ENCODE data around the gene DROSHA.

DROSHA gene

DNA sequence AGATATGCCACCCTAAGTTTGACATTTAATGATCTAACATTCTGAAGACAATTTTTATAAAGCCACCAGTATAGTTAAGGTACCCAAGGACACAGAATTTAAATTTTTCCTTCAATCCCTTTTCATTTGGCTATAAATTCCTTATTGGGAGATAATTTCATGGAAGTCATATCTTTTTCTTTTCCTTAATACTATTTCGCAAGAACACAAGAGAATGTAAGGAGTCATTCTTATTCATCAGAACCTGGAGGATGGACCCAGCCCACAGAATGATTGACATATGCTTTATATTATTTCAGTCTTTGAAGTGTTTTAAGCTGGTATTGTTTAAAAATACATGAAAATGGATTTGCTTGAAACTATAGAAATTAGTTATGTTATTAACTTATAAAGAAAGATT is 79.6 kb downstream of the DROSHA start:
- DNase-seq (ENCODE audit: low read depth, low spot score), result no peak
- no peak overlapping the region for H3K27ac ChIP-seq (ENCODE audit: low read length)
- H3K36me3 ChIP-seq (ENCODE audit: control insufficient read depth, insufficient read depth, low read length), result peaks cover 3% of the 10 kb centered on the region; the same call in 1 of the 2 replicates
- no peak overlapping the region for H3K4me3 ChIP-seq (ENCODE audit: low read length)
- no CpG with 5 or more reads among the region's 1 CpG for WGBS (ENCODE audit: insufficient coverage, insufficient read length)
- H3K4me1 ChIP-seq (ENCODE audit: control insufficient read depth, insufficient read depth, low read length), result peaks cover 2% of the 10 kb centered on the region; the same call in 1 of the 2 replicates
- no peaks in the 10 kb centered on the region for H3K9me3 ChIP-seq (ENCODE audit: control insufficient read depth, insufficient read depth, low read length)
- H3K27me3 ChIP-seq (ENCODE audit: control insufficient read depth, insufficient read depth, low read length), result no peaks in the 10 kb centered on the region

DNA sequence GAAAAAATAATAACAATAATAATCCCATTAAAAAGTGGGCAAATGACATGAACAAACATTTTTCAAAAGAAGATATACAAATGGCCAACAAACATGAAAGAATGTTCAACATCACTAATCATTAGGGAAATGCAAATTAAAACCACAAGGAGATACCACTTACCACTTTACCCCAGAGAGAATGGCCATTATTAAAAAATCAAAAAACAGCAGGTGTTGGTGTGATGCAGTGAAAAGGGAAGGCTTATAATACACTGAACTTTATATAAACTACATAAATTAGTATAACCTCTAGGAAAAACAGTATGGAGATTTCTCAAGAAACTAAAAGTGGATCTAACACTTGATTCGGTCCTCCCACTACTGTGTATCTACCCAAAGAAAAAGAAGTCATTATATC is 81.9 kb downstream of the DROSHA start:
- Histone ChIP-seq H3K27me3 (ENCODE audit: control insufficient read depth, insufficient read depth, low read length) (no peaks in the 10 kb centered on the region), H3K4me3 (ENCODE audit: low read length) (no peak overlapping the region), H3K4me1 (ENCODE audit: control insufficient read depth, insufficient read depth, low read length) (peaks cover 2% of the 10 kb centered on the region; the same call in 1 of the 2 replicates), H3K9me3 (ENCODE audit: control insufficient read depth, insufficient read depth, low read length) (no peaks in the 10 kb centered on the region), H3K36me3 (ENCODE audit: control insufficient read depth, insufficient read depth, low read length) (no peaks in the 10 kb centered on the region; the same call in 1 of the 2 replicates), H3K27ac (ENCODE audit: low read length) (no peak overlapping the region)
- WGBS (ENCODE audit: insufficient coverage, insufficient read length), result no CpG with 5 or more reads among the region's 1 CpG
- DNase-seq (ENCODE audit: low read depth, low spot score), result no peak

DNA sequence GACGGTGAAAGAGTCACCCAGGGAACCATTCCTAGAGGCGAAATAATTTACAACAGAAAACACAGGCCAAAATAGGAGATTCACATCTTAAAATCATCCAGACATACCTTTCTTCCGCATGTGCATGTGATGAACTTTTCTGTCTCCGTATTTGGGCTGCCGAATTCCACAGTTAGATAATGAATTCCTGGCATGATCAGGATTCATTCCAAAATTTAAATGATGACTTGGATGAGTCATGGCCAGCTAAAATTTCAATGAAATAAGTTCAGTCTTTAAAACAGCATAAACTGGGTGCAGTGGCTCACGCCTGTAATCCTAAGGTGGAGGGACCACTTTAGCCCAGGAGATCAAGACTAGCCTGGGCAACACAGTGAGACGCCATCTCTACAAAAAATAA is 82.7 kb downstream of the DROSHA start:
- no peaks in the 10 kb centered on the region; the same call in 1 of the 2 replicates for H3K36me3 ChIP-seq (ENCODE audit: control insufficient read depth, insufficient read depth, low read length)
- DNase-seq (ENCODE audit: low read depth, low spot score), result no peak
- no peak overlapping the region for H3K4me3 ChIP-seq (ENCODE audit: low read length)
- WGBS (ENCODE audit: insufficient coverage, insufficient read length), result no CpG with 5 or more reads among the region's 7 CpGs
- H3K27ac ChIP-seq (ENCODE audit: low read length), result no peak overlapping the region
- H3K9me3 ChIP-seq (ENCODE audit: control insufficient read depth, insufficient read depth, low read length), result no peaks in the 10 kb centered on the region
- H3K4me1 ChIP-seq (ENCODE audit: control insufficient read depth, insufficient read depth, low read length), result peaks cover 2% of the 10 kb centered on the region; the same call in 1 of the 2 replicates
- no peaks in the 10 kb centered on the region for H3K27me3 ChIP-seq (ENCODE audit: control insufficient read depth, insufficient read depth, low read length)

DNA sequence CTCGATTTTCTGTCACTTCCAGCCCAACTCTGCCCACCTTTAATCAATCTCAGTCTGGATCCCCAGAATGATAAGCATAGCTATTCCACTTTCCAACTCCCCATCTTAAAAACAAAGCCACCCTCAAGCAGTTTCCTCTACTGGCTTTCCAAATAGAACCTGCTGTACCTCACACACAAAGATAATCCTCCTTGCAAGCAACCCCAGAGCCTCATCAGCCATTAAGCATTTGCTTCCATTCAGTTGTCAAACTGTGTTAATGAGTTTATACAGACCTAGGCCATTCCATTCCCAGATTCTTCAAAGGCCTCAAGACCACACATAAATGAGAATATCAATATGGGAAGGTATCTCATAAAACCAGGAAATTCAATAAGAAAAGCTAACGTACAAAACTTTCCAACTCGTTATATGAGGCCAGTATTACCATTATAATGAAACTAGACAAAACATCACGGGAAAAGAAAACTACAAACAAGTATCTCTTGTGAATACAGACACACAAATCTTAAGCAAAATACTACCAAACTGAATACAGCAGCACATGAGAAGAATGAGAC is 86.8 kb downstream of the DROSHA start:
- Histone ChIP-seq H3K4me3 (ENCODE audit: low read length) (no peak overlapping the region), H3K9me3 (ENCODE audit: control insufficient read depth, insufficient read depth, low read length) (no peaks in the 10 kb centered on the region), H3K27ac (ENCODE audit: low read length) (no peak overlapping the region), H3K27me3 (ENCODE audit: control insufficient read depth, insufficient read depth, low read length) (no peaks in the 10 kb centered on the region), H3K4me1 (ENCODE audit: control insufficient read depth, insufficient read depth, low read length) (peaks cover 2% of the 10 kb centered on the region; the same call in 1 of the 2 replicates), H3K36me3 (ENCODE audit: control insufficient read depth, insufficient read depth, low read length) (no peaks in the 10 kb centered on the region; the same call in 1 of the 2 replicates)
- no CpG with 5 or more reads among the region's 4 CpGs for WGBS (ENCODE audit: insufficient coverage, insufficient read length)
- DNase-seq (ENCODE audit: low read depth, low spot score), result no peak

DNA sequence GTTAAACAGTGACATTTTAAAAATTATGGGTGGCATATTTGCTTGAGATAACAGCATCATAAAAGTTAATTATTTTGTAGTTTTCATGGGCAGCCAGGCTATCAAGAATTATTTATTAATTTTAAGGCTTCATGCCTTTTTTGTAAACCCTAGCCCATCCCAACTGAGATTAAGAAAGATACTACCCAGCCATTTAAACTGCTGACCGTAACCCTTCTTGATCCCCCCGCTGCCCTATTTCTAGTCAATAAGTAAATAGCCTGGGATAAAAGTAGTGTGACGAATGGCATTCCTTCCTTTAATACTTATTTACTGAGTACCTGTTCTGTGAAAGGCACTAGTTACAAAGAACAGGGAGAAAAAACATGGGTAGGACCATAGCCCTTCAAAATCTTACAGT is 88.3 kb downstream of the DROSHA start:
- Histone ChIP-seq H3K4me3 (ENCODE audit: low read length) (no peak overlapping the region), H3K36me3 (ENCODE audit: control insufficient read depth, insufficient read depth, low read length) (no peaks in the 10 kb centered on the region; the same call in 1 of the 2 replicates), H3K27me3 (ENCODE audit: control insufficient read depth, insufficient read depth, low read length) (no peaks in the 10 kb centered on the region), H3K27ac (ENCODE audit: low read length) (no peak overlapping the region), H3K4me1 (ENCODE audit: control insufficient read depth, insufficient read depth, low read length) (peaks cover 2% of the 10 kb centered on the region; the same call in 1 of the 2 replicates), H3K9me3 (ENCODE audit: control insufficient read depth, insufficient read depth, low read length) (no peaks in the 10 kb centered on the region)
- WGBS (ENCODE audit: insufficient coverage, insufficient read length), result no CpG with 5 or more reads among the region's 3 CpGs
- DNase-seq (ENCODE audit: low read depth, low spot score), result no peak

DNA sequence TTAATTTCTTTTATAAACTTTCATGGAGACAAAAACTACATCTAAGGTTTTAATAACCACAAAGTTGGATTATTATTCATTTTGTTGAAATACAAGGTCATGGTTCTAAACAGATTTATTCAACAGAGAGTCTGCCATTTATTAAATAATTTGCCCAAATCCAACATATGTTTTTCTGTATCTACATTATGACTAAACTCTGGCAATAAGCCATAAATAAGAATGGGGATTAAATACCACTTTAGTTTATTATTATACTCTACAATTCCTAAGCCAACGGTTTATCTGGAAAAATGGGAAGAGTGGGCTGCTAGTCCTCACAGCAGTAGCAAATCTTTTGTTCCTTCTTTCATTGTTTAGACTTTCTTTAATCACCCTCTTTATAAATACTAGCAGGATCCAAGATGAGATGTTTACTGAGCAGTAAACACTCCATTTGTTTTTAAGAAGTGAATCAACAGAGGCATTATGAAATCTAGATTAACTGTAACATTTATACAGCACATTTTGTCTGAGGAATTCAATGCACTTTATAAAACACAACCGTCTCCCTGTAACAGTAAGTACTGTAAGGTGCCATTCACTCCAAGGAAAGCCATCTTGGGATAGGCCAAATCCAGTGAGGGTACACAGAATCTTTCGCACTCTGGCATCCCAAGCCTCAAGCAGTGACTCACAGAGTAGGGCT is 89.7 kb downstream of the DROSHA start:
- Histone ChIP-seq H3K4me1 (ENCODE audit: control insufficient read depth, insufficient read depth, low read length) (peaks cover 2% of the 10 kb centered on the region; the same call in 1 of the 2 replicates), H3K36me3 (ENCODE audit: control insufficient read depth, insufficient read depth, low read length) (no peaks in the 10 kb centered on the region; the same call in 1 of the 2 replicates), H3K4me3 (ENCODE audit: low read length) (no peak overlapping the region), H3K27ac (ENCODE audit: low read length) (no peak overlapping the region), H3K9me3 (ENCODE audit: control insufficient read depth, insufficient read depth, low read length) (no peaks in the 10 kb centered on the region), H3K27me3 (ENCODE audit: control insufficient read depth, insufficient read depth, low read length) (no peaks in the 10 kb centered on the region)
- WGBS (ENCODE audit: insufficient coverage, insufficient read length), result no CpG with 5 or more reads among the region's 3 CpGs
- DNase-seq (ENCODE audit: low read depth, low spot score), result no peak

DNA sequence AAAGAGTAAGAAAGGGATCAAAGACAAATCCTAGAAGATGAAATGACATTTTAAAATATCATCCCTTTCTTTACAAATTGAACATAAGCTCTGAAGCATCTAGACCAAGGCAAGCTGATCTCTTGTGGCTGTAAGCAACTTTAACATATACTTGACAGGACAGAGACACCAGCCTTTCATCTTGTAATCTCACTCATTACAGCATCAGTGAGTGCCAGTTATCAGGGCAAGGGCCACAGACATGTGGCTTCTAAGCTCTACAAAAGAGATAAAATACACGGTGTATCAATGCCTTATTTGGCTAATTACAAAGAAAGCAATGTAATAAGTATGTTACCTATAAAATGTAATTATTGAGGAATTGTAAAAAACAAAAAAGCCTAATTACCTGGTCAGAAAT is 95.0 kb downstream of the DROSHA start:
- no peak overlapping the region for H3K4me3 ChIP-seq (ENCODE audit: low read length)

DNA sequence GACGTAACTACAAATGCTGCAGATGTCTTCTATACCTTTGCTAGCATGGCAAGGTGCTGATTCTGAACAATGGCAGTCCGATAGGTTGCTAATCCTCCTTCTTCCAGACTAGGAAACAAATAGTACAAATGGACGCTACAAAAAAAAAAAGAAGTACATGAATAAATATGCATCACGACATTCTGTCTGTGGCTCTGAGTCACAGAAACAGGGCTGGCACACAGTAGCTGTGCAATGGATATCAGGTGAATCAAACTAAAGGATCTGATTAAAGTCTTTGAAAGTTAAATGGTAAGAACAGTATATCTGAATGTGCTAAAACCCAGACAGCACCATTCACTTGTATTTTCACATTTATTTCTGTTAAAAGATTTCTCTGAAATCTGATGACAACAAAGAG is 96.2 kb downstream of the DROSHA start:
- no peak for DNase-seq (ENCODE audit: low read depth, low spot score)
- Histone ChIP-seq H3K9me3 (ENCODE audit: control insufficient read depth, insufficient read depth, low read length) (no peaks in the 10 kb centered on the region), H3K36me3 (ENCODE audit: control insufficient read depth, insufficient read depth, low read length) (peaks cover 4% of the 10 kb centered on the region; the same call in 1 of the 2 replicates), H3K4me3 (ENCODE audit: low read length) (no peak overlapping the region), H3K27ac (ENCODE audit: low read length) (no peak overlapping the region), H3K4me1 (ENCODE audit: control insufficient read depth, insufficient read depth, low read length) (no peaks in the 10 kb centered on the region), H3K27me3 (ENCODE audit: control insufficient read depth, insufficient read depth, low read length) (no peaks in the 10 kb centered on the region)
- no CpG with 5 or more reads among the region's 4 CpGs for WGBS (ENCODE audit: insufficient coverage, insufficient read length)

More for the DNA sequence above, 95.0 kb downstream of the DROSHA start:
- H3K27ac ChIP-seq (ENCODE audit: low read length), result no peak overlapping the region
- peaks cover 4% of the 10 kb centered on the region; the same call in 1 of the 2 replicates for H3K36me3 ChIP-seq (ENCODE audit: control insufficient read depth, insufficient read depth, low read length)
- no peak for DNase-seq (ENCODE audit: low read depth, low spot score)
- no peaks in the 10 kb centered on the region for H3K27me3 ChIP-seq (ENCODE audit: control insufficient read depth, insufficient read depth, low read length)
- H3K4me1 ChIP-seq (ENCODE audit: control insufficient read depth, insufficient read depth, low read length), result no peaks in the 10 kb centered on the region
- H3K9me3 ChIP-seq (ENCODE audit: control insufficient read depth, insufficient read depth, low read length), result no peaks in the 10 kb centered on the region
- no CpG with 5 or more reads among the region's 1 CpG for WGBS (ENCODE audit: insufficient coverage, insufficient read length)

DNA sequence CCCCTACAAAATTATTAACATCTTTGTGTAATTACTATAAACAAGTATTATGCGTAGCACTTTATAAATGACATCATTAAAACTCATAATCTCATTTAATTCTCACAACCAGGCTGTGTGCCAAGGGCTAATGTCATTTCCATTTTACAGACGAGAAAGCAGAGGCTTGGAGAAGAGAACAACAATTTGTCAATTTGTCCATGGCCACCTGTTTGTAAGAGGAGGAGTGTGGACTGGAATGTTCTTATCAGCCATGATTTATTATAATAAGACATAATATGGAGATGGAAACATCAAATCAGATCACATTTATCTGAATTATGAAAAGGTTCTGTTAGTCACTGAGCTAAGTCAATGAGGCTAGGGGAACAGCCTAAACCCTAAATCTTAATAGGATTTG is 97.0 kb downstream of the DROSHA start:
- Histone ChIP-seq H3K27me3 (ENCODE audit: control insufficient read depth, insufficient read depth, low read length) (no peaks in the 10 kb centered on the region), H3K4me1 (ENCODE audit: control insufficient read depth, insufficient read depth, low read length) (no peaks in the 10 kb centered on the region), H3K4me3 (ENCODE audit: low read length) (no peak overlapping the region), H3K9me3 (ENCODE audit: control insufficient read depth, insufficient read depth, low read length) (no peaks in the 10 kb centered on the region), H3K27ac (ENCODE audit: low read length) (no peak overlapping the region), H3K36me3 (ENCODE audit: control insufficient read depth, insufficient read depth, low read length) (peaks cover 4% of the 10 kb centered on the region; the same call in 1 of the 2 replicates)
- WGBS (ENCODE audit: insufficient coverage, insufficient read length), result 100% methylated on average over 1 of the region's 2 CpGs
- no peak for DNase-seq (ENCODE audit: low read depth, low spot score)

DNA sequence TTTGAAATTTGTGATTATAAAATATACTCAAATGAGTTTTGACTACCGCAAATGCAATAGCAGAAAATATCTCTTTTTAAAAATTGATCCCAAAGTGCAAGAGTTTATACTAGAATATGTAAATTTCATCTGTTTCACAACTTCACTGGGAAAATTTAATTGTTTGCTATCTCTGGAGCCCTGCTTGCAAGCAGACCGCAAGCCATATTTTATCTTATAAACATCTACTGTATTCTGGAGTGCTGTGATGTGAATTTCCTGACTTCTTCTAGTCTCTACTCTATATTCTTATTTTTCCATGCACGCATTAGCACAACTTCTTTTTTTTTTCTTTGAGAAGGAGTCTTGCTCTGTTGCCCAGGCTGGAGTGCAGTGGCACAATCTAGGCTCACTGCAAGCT is 98.7 kb downstream of the DROSHA start:
- Histone ChIP-seq H3K9me3 (ENCODE audit: control insufficient read depth, insufficient read depth, low read length) (no peaks in the 10 kb centered on the region), H3K4me3 (ENCODE audit: low read length) (no peak overlapping the region), H3K4me1 (ENCODE audit: control insufficient read depth, insufficient read depth, low read length) (no peaks in the 10 kb centered on the region), H3K27me3 (ENCODE audit: control insufficient read depth, insufficient read depth, low read length) (no peaks in the 10 kb centered on the region), H3K36me3 (ENCODE audit: control insufficient read depth, insufficient read depth, low read length) (peaks cover 4% of the 10 kb centered on the region; the same call in 1 of the 2 replicates), H3K27ac (ENCODE audit: low read length) (no peak overlapping the region)
- DNase-seq (ENCODE audit: low read depth, low spot score), result no peak
- no CpG with 5 or more reads among the region's 3 CpGs for WGBS (ENCODE audit: insufficient coverage, insufficient read length)

All from iPS DF 6.9 (cell line).